GM19395 (cell line): Measurements from ENCODE around the gene DTX3.
A peak's percentile ranks its signal among the peaks of the same experiment; 100 is the strongest.
"Not testable (repeated sequence)": the region's sequence is repeated elsewhere in the genome, so short reads cannot be mapped to it uniquely, and the experiment has no call there.

Experiments
- ATAC-seq: cut with Tn5 transposase; IDR thresholded peaks from one replicate; pipeline ENCODE4 v1.9.1; 2021; ENCODE audit warnings: mild to moderate bottlenecking, moderate library complexity; ENCODE audit not compliant: unreplicated experiment

Gene DTX3, protein sequence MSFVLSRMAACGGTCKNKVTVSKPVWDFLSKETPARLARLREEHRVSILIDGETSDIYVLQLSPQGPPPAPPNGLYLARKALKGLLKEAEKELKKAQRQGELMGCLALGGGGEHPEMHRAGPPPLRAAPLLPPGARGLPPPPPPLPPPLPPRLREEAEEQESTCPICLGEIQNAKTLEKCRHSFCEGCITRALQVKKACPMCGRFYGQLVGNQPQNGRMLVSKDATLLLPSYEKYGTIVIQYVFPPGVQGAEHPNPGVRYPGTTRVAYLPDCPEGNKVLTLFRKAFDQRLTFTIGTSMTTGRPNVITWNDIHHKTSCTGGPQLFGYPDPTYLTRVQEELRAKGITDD

DNA sequence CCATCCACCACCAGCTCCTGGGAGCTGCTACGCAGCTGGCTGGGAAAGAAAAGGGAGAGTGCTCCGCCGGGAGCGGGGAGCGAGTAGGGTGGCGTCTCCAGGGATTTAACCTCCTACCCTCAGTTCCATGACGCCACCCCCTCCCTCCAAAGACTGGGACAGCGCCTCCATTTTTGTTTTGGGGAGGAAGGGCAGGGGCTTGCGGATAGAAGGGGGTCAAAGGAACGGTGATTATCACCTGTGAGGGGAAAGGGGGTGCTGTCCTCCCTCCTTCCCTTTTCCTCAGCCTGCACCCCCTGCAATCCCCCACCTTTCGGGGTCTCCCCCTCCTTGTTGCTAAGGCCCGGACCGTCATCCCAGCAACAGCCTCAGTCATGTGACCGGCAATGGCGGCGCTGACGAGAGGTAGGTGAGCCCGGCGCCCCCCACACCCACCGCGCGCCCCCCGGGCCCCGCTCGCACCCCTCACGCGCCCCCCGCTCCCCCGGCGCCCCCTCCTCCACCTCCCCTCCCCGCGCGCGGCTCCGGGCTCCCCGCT lies at the start of gene DTX3:
TSS of gene DTX3 (plus strand) at position 371 of the 538 bp plus-strand sequence. CDS start 1,694 bp downstream, outside the sequence.
- ATAC-seq, result peak; percentile 55

DNA sequence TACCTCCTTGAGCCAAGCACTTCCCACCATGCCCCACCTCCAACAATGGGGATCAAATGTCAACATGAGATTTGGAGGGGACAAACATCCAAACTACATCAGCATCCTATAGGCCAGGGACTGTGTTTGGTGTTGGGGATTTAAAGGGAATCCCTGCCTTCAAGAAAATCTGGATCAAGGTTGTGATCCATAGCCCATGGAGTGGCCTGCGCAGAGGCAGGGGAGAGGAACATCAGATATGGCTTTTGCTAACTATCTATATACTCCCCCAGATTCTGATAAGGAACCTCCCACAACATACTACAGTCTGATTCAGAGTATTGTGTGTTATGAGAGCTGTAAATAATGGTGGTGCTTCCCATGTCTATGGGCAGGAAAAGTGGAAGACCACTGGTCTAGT lies 49.7 kb upstream of the DTX3 start:
- ATAC-seq, result no peak

DNA sequence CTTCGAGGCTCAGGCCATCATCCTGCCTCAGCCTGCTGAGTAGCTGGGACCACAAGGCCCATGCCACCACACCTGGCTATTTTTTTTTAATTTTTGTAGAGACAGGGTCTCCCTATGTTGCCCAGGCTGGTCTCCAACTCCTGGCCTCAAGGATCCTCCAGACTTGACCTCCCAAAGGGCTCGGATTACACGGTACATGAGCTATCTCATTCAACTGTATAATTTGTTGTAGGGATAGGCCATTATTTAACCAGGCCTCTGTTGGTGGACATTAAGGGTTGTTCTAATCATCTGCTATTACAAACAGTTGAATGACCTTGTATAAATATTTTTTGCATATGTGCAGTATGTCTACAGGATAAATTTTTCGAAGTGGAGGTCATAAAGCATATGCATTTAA lies 45.8 kb upstream of the DTX3 start:
- no peak for ATAC-seq

DNA sequence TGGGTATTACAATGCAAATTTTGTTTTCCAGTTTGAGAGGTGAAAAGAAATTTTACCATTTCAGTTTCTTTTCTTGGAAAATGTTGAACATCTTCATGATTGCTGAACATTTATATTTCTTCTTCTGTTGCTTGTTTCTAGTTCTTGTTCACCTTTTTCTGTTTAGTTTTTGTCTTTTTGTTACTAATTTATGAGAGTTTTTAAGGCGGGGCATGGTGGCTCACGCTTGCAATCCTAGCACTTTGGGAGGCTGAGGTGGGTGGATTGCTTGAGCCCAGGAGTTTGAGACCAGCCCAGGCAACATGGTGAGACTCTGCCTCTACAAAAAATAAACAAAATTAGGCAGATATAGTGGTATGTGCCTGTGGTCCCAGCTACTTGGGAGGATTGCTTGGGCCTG lies 44.1 kb upstream of the DTX3 start:
- ATAC-seq, result no peak

DNA sequence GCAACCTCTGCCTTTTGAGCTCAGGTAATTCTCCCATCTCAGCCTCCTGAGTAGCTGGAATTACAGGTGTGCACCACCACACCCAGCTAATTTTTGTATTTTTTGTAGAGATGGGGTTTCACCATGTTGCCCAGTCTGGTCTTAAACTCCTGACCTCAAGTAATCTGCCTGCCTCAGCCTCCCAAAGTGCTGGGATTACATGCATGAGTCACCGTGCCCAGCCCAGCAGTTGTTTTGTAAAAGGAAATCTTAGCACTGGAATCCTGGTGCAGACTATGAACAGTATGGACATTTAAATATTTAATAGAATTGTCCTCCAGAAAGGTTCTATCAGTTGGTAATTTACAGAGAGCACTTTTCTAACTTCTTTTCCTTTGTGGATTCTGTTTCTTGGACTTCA lies 43.5 kb upstream of the DTX3 start:
- not testable (repeated sequence) for ATAC-seq

DNA sequence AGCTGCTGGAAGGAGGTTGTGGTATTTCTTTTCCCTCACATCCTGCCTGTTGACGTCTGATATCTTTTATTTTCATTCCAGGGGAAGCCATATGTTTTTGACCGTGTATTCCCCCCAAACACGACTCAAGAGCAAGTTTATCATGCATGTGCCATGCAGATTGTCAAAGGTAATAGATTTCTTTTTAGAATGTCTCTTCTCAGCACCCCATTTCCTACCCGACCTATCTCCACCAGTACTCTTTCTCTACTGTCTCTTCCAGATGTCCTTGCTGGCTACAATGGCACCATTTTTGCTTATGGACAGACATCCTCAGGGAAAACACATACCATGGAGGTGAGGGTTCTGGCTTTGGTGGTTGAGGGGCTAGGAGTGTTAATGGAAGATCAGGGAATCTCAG lies 41.3 kb upstream of the DTX3 start:
- ATAC-seq, result no peak

DNA sequence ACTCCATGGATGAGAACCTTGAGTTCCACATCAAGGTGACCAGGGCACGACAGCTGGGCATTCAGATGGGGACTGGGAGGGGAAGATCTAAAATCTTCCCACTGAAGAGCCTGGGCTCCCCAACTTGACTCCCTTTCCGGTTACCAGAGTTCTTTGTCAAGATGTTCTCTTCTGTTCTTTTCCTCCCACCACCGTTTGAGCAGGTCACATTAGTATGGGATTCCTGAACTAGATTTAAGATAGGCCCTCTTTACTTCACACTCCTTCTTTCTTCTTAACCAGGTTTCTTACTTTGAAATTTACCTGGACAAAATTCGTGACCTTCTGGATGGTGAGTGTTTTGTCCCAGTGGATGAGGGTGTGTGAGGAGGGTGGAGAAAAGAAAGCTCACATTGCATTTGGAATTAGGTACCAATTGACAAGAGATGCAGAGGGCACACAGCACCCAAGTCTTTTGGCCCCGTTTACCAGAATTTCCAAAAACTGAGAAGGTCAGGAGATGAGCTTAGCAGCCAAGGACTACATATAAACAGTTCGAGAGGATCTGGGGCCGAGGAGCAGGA lies 40.4 kb upstream of the DTX3 start:
- no peak for ATAC-seq

DNA sequence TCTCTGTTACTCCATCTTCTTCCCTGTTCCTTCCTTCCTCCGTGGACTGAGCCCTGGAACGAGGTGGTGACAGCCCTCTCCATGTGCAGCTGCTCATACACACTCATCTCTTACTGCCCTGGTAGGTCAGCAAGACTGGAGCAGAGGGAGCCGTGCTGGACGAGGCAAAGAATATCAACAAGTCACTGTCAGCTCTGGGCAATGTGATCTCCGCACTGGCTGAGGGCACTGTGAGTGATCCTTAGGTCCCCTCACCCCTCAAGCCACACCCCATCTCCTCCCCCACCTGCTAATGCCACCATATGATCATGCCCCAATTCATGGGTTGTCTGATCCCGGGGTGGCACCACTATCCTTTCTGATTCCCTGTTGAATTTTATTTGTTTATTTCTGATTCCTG lies 35.8 kb upstream of the DTX3 start:
- no peak for ATAC-seq

DNA sequence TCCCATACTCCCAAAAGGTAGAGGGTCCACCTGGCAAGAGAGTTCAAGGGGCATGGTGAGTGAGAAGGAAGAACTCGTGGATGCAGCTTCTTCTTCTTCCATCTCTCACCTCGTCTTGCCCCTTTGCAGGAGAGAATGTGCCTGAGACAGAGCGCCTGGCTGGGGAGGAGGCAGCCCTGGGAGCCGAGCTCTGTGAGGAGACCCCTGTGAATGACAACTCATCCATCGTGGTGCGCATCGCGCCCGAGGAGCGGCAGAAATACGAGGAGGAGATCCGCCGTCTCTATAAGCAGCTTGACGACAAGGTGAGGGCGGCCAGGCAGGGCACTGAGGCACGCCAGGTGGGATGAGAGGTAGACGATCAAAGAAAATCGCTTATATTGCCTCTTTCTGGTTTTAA lies 34.8 kb upstream of the DTX3 start:
- no peak for ATAC-seq

DNA sequence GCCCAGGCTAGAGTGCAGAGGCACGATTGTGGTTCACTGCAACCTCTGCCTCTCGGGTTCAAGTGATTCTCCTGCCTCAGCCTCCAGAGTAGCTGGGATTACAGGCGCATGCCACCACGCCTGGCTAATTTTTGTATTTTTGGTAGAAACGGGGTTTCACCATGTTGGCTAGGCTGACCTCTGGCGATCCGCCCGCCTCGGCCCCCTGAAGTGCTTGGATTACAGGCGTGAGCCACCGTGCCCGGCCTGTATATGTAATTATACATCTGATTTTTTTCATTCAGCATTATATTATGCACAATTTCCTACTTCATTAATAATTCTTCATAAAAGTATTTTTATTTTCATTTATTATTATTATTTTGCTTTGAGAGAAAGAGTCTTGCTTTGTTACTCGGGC lies 34.2 kb upstream of the DTX3 start:
- ATAC-seq, result not testable (repeated sequence)

DNA sequence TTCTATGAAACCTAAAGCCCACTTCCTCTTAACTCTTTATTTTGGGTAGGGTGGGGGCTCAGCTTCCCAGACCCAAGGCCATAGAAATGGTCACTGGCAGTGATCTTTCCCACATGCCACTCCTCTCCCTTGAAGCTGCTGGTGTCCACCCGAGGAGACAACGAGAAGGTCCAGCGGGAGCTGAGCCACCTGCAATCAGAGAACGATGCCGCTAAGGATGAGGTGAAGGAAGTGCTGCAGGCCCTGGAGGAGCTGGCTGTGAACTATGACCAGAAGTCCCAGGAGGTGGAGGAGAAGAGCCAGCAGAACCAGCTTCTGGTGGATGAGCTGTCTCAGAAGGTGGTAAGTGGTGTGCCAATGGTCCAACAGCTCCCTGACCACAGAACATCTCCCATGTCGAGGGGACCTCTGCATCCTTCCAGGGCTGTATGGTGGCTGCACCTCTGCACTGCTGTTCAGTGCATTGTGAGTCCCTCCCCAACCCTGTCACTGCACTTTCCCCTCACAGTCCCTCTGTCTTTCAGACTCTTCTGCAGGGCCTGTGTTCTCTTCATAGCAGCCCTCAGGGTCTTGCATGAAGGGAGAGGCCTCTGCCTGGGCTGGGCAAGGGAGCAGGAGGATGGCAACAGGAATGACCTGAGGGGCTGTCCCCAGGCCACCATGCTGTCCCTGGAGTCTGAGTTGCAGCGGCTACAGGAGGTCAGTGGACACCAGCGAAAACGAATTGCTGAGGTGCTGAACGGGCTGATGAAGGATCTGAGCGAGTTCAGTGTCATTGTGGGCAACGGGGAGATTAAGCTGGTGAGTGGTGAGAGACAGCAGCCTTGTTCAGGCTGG lies 32.5 kb upstream of the DTX3 start:
- ATAC-seq, result no peak

DNA sequence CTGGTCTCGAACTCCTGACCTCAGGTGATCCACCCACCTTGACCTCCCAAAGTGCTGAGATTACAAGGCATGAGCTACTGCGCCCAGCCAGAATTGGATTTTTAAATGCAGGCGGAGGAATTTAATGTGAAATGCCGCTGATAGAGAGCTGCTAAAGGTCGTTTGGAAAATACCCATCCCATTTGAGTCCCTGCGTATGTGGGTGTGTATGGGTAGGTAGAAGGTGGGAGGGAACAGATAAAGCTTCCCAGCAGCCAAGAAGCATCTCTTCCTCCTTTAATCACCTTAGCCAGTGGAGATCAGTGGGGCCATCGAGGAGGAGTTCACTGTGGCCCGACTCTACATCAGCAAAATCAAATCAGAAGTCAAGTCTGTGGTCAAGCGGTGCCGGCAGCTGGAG lies 29.8 kb upstream of the DTX3 start:
- ATAC-seq, result no peak

DNA sequence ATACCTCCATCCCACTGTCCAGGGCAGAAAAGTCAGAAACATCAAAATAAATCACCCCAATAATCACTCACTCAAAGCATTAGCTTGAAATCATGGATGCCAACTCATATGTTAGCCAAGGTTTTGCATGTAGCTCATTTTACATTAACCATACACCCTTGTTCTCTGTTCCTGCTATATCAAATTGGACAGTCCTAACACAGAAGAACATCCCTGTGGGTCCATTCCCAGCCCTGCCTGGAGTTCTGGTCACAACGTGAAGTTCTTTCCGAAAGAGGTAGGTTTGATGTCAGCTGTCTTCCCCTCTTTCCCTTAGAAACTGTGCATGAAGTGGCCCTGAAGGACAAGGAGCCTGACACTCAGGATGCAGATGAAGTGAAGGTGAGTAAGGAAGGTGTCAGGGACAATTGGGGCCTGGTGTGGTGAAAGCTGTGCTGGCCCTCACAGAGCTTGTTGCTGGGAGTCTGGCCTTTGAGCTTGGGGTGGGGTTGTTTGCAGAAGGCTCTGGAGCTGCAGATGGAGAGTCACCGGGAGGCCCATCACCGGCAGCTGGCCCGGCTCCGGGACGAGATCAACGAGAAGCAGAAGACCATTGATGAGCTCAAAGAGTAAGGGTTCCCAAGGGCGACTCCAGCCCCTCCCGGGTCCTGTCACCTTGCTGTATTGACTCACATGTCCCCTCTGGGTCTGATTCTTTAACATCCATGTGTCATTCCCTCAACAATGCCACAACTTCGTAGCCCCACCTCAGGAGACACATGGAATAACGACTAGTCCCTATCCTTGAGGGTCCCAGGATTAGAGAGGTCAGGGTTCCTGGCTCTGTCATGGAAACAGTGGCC lies 28.6 kb upstream of the DTX3 start:
- no peak for ATAC-seq

DNA sequence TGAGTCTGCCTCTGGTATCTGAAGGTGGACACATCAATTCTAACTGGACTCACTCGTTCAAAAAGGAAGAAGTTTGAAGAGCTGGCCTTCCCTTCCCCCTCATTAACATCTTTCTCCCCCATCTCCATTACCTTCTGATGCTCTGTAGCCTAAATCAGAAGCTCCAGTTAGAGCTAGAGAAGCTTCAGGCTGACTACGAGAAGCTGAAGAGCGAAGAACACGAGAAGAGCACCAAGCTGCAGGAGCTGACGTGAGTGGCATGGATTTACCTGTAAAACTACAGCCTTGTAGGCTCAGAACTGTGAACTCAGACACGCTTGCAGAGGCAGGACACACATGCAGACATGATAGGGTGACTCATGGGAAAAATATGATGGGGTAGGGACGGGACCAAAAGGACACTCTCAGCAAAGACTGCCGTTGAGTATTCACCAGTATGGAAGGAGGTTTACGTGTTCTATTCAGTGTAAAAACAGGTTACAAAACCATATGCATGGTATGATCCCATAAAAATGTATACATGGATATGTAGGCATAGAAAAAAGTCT lies 27.9 kb upstream of the DTX3 start:
- no peak for ATAC-seq

DNA sequence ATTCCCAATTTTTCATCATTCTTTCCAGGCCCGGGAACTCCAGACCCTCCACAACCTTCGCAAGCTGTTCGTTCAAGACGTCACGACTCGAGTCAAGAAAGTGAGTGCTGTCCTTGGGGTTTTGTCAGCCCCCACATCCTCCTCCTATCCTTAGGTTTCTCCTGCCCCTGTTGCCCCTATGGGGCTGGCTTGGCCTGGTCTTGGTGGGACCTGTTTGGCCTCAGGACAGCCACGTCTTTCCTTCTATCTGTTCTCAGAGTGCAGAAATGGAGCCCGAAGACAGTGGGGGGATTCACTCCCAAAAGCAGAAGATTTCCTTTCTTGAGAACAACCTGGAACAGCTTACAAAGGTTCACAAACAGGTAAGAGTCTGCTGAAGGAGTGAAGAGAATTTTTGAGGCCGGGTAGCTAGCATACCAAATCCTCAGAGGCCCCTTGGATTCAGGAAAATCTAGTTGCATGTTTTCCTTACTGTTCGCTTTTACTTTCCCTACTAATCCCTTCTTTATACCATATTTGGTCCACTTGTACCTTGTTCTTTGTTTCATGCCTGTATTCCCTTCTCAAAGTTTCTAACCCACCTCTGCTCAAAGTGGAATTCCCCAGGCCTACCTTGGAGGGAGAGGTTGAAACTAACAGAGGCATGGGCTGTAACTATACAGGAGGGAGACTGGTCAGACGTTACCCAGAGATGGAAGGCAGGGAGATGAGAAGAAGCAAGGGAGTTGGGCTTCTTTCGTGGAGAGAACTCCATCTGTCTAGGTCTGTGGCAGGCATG lies 26.5 kb upstream of the DTX3 start:
- ATAC-seq, result no peak

DNA sequence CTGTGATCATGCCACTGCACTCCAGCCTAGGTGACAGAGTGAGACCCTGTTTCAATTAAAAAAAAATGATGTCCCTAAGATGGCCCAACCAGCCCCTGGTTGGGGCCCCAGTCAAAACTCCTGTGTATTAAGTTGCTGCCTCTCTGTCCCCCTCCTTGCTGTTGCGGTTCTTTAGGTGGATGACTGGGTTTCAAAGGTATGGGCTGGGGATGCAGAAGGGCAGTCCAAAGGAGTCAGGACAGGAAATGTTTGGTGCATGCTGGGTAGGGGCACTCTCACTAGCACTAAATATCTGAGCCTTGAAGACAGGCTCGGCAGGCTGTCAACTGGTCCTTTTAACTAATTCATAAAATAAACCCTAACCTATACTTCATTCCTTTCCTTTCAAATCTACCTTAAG lies 25.6 kb upstream of the DTX3 start:
- no peak for ATAC-seq

DNA sequence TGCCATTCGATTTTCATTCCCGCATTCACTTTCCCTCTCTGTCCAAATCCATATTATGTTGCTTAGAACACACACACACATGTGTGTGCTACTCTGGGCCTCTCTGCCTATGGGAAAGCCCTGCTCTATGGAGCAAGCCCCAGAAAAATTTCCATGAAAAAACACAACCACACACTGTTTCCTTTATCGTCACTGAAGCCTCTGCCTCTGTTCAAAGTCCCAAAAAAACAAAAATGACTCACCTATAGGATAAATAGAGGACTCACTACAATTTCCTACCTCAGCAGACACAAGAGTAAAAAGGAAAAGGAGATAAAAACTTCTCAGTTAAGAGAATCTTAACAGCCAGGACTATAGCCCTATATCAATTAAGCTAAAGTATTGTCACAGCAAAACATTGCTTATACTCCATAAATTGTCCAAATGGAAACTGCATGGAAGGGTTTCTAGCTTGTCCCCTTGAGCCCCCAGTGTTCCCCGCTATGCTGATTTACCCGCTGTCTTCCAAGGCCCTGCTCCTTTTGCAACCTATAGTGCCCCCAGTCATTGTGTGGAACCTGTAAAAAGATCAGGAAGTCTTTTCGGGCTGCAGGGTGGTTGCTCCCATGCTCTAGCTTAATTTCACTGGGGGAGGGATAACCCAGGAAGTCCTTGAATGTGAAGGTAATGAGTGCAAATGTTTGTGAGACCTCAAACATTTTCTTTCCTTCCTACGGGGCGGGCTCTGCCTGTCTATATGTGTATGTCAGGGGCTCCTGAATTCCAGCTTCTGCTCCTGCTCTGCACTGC lies 24.8 kb upstream of the DTX3 start:
- no peak for ATAC-seq

DNA sequence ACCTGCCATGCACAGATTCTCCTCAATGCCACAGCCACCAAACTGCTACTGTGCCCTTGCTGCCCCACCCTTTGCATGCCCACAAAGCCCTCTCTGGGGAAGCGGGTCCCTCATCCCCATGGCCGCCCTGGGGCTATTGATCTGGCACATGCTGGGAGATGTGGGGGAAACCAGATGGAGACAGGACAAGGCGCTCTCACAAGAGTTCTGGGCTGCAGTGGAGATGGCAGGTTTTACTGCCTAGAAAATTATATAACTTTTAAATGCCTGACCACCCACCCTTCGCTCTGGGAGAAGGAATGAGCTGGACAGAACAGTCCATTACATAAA lies 24.2 kb upstream of the DTX3 start:
- no peak for ATAC-seq

DNA sequence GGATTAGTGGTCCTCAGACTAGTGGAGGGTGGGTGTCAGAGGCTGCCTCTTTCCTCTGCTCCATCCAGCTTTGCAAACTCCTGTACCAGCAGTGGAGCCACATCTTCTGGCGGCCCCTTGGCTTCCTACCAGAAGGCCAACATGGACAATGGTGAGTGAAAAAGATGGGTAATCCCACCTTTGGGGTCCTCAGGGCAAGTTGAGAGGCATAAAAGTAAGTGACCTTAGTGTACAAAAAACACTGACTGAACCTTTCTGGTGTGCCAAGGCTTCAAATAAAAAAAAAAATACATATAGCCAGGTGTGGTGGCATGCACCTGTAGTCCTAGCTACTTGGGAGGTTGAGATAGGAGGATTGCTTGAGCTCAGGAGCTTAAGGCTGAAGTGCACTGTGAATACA lies 22.8 kb upstream of the DTX3 start:
- no peak for ATAC-seq
